Lung (tissue), 12 donors: ENCODE measurements around the gene KRTAP4-8. TPM values are rescaled to one million over a fixed set of nuclear protein-coding genes. Genes with fewer than 3 reads are reported as not detected.
A peak's percentile ranks its signal among the peaks of the same experiment; 100 is the strongest.
"Not testable (repeated sequence)": the region's sequence is repeated elsewhere in the genome, so short reads cannot be mapped to it uniquely, and the experiment has no call there.

Experiments used
- ATAC-seq: fragments of 200-7000 bp; cut with Tn5 transposase; one replicate; pipeline ENCODE4 v1.9.1; 2020; ENCODE audit warnings: moderate number of reproducible peaks; ENCODE audit not compliant: insufficient read depth, low FRiP score
- DNase-seq, 3 donors: peaks; one replicate each; pipeline ENCODE4 v3.0.0-alpha.2; 2013 to 2017
- H3K27ac ChIP-seq, 2 donors: one replicate each; pipeline ENCODE4 v1.5.1; 2013; ENCODE audit warnings: mild to moderate bottlenecking in 2 of 2, moderate library complexity in 2 of 2, control low read depth in 1 of 2, inconsistent platforms in 1 of 2, low read depth in 1 of 2, low read length in 1 of 2
- H3K27me3 ChIP-seq, 3 donors: one replicate each; pipeline ENCODE4 v1.5.1; 2013; ENCODE audit warnings: low read length in 2 of 3; ENCODE audit not compliant: control insufficient read depth in 3 of 3, insufficient read depth in 3 of 3
- H3K36me3 ChIP-seq, 4 donors: one replicate each; pipeline ENCODE4 v1.5.1; 2013; ENCODE audit warnings: low read length in 4 of 4, mild to moderate bottlenecking in 1 of 4, moderate library complexity in 1 of 4; ENCODE audit not compliant: control insufficient read depth in 4 of 4, insufficient read depth in 4 of 4
- H3K4me1 ChIP-seq, 5 donors: one replicate each; pipeline ENCODE4 v1.5.1; 2013; ENCODE audit warnings: low read length in 5 of 5, mild to moderate bottlenecking in 2 of 5, moderate library complexity in 1 of 5; ENCODE audit not compliant: control insufficient read depth in 5 of 5, insufficient read depth in 5 of 5
- H3K4me3 ChIP-seq: one replicate; pipeline ENCODE4 v1.5.1; 2013; ENCODE audit warnings: mild to moderate bottlenecking, control low read depth, moderate library complexity
- H3K9ac ChIP-seq, 2 donors: one replicate each; pipeline ENCODE4 v1.5.1; 2013; ENCODE audit warnings: low read length in 2 of 2, control low read depth in 1 of 2; ENCODE audit not compliant: insufficient read depth in 1 of 2
- H3K9me3 ChIP-seq, 4 donors: one replicate each; pipeline ENCODE4 v1.5.1; 2013; ENCODE audit warnings: low read length in 3 of 4, mild to moderate bottlenecking in 1 of 4, moderate library complexity in 1 of 4; ENCODE audit not compliant: control insufficient read depth in 4 of 4, insufficient read depth in 3 of 4
- WGBS, 2 donors: extraction: QIAGEN DNeasy Blood & Tissue Kit; methylation state at CpG; one replicate each; pipeline ENCODE4 v1.1.7; 2013; 5-methylcytosine and 5-hydroxymethylcytosine counted together
- polyA plus RNA-seq, 2 donors: library from polyadenylated mRNA; stranded (reverse); fragments of 200-250 nt; gene quantifications; one replicate each; pipeline ENCODE4 v1.2.1, GENCODE V29; 2013
- total RNA-seq, 2 donors: library from RNA; depleted of rRNA in 1 of 2; stranded (reverse); fragments of >200 nt in 1 of 2; gene quantifications; one replicate each; pipeline ENCODE4 v1.2.1, GENCODE V29; 2014 to 2021
- TF ChIP-seq, protein P1 (sequence below): IDR thresholded peaks from 2 replicates; pipeline ENCODE4 v1.5.1; 2012; ENCODE audit warnings: mild to moderate bottlenecking; ENCODE audit errors: control extremely low read depth, extremely low read depth
- donor health status: control.
- donor health status: control.
- donor health status: Bipolar disorder and iron deficiency.
- donor health status: healthy.
- donor health status: DM: yes; HTN: yes; CAD: no.

KRTAP4-8 gene
- total and polyA plus RNA-seq, 4 donors, result not detected

DNA sequence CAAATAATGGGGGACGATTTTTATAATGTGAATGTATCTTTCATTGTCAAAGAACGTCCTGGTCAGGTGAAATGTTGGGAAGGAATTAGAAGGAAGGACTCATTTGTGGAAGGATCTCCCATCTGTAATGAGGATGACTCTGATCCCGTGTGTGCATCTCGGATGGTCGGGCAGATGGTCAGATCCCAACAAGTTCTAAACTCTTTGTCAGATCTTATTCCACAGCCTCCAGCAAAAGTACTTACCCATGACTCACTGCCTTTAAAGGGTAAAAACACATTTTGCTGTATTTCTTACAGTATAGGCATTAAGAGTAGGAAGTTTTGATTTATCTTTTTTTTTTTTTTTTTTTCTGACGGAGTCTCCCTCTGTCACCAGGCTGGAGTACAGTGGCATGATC lies 539 bp upstream of the KRTAP4-8 start:
- DNase-seq, result no peak
- no peaks in the 10 kb centered on the region for H3K9me3 ChIP-seq
- H3K36me3 ChIP-seq, result no peaks in the 10 kb centered on the region
- H3K27me3 ChIP-seq, result no peaks in the 10 kb centered on the region
- H3K9ac ChIP-seq, result no peak overlapping the region
- no peaks in the 10 kb centered on the region for H3K4me1 ChIP-seq
- TF ChIP-seq, protein P1, sequence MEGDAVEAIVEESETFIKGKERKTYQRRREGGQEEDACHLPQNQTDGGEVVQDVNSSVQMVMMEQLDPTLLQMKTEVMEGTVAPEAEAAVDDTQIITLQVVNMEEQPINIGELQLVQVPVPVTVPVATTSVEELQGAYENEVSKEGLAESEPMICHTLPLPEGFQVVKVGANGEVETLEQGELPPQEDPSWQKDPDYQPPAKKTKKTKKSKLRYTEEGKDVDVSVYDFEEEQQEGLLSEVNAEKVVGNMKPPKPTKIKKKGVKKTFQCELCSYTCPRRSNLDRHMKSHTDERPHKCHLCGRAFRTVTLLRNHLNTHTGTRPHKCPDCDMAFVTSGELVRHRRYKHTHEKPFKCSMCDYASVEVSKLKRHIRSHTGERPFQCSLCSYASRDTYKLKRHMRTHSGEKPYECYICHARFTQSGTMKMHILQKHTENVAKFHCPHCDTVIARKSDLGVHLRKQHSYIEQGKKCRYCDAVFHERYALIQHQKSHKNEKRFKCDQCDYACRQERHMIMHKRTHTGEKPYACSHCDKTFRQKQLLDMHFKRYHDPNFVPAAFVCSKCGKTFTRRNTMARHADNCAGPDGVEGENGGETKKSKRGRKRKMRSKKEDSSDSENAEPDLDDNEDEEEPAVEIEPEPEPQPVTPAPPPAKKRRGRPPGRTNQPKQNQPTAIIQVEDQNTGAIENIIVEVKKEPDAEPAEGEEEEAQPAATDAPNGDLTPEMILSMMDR, result no peak
- H3K27ac ChIP-seq, result no peak overlapping the region
- 79 to 93% methylated on average over 6 of the region's 6 CpGs for WGBS, 2 donors
- H3K4me3 ChIP-seq, result no peak overlapping the region
- no peak for ATAC-seq

DNA sequence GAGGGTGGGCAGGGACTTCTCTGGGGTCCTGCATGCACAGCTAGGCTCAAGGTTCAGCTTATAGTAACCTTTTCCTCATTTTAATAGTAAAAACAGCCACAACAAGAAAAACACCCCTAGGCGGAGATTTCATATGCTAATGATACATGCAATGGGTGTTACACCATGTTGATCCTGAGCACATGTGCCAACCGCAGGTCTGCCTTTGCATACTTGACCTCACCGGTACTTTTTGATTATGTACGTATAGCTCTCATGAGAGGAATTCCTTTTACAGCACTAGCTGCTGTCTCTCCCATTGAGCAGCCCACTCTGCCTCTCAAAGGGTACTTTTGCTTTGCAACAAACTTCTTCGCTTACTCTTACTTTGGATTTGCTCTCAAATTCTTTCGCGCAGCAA lies 1.9 kb downstream of the KRTAP4-8 start:
- ATAC-seq (no peak), DNase-seq (peak; percentile 28 to 45 (median 40))
- no peak overlapping the region for H3K27ac ChIP-seq
- H3K9ac ChIP-seq, result no peak overlapping the region
- H3K4me1 ChIP-seq, result no peaks in the 10 kb centered on the region
- H3K4me3 ChIP-seq, result no peak overlapping the region
- TF ChIP-seq, protein P1, result no peak
- 70 to 83% methylated on average over 7 of the region's 7 CpGs for whole genome bisulfite sequencing, 2 donors
- H3K9me3 ChIP-seq, result no peaks in the 10 kb centered on the region
- no peaks in the 10 kb centered on the region for H3K27me3 ChIP-seq
- H3K36me3 ChIP-seq, result no peaks in the 10 kb centered on the region

DNA sequence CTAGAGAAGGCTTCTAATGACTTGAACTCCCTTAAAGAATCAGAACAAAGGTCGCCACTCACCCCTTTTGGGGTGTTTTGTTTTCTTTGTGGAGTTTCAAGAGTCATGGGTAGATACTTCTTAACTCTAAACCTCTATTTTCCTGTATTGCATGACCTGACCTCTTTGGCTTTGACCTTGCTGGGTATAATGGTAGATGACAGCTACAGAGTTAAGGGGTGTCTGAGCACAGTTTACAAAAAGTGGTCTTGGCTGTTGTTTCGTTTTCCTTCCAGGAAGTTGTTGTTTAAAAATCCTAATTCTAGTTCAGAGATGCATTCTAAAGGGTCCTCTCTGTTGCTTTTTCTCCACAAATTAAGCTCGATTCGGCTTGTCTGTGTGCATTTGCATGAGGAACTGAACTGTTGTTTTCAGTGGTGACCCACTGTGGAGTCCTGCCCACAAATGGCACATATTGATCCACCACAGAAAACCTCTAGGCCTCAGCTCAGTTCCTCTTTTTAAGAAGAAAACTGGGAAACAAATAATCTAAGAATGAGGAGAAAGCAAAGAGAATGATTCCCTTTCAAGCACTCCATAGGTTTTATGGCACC lies 9.1 kb downstream of the KRTAP4-8 start:
- not testable (repeated sequence) for H3K9ac ChIP-seq, H3K9me3 ChIP-seq, H3K4me1 ChIP-seq, DNase-seq, ATAC-seq, H3K36me3 ChIP-seq, H3K27me3 ChIP-seq, H3K4me3 ChIP-seq, H3K27ac ChIP-seq
- whole genome bisulfite sequencing, 2 donors, result 43 to 63% methylated on average over 4 of the region's 4 CpGs

DNA sequence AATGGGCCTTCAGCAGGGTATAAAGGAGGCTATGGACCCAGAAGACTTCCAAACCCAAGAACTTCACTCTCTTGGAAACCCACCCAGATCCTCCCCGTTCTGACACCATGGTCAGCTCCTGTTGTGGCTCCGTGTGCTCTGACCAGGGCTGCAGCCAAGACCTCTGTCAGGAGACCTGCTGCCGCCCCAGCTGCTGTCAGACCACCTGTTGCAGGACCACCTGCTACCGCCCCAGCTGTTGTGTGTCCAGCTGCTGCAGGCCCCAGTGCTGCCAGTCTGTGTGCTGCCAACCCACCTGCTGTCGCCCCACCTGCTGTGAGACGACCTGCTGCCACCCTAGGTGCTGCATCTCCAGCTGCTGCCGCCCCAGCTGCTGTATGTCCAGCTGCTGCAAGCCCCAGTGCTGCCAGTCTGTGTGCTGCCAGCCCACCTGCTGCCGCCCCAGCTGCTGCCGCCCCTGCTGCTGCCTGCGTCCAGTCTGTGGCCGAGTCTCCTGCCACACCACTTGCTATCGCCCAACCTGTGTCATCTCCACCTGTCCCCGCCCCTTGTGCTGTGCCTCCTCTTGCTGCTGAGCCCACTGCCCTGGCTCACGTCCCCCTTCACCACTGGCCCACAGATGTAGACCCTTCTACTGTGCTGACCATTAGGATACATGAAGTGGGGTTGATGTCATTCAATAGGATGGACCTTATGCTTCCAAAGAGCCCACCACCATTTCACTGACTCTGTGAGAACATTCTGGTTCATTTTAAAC lies 13.7 kb downstream of the KRTAP4-8 start, which contains the start of gene KRTAP4-7:
KRTAP4-7 (plus strand) TSS at position 51 of the 757 bp plus-strand sequence; CDS start at position 108, 57 bp downstream.
- not testable (repeated sequence) for H3K27ac ChIP-seq, H3K36me3 ChIP-seq, DNase-seq, H3K9me3 ChIP-seq, H3K4me3 ChIP-seq, H3K27me3 ChIP-seq, ATAC-seq, H3K9ac ChIP-seq, H3K4me1 ChIP-seq
- 82 to 93% methylated on average over 14 of the region's 14 CpGs for WGBS, 2 donors

DNA sequence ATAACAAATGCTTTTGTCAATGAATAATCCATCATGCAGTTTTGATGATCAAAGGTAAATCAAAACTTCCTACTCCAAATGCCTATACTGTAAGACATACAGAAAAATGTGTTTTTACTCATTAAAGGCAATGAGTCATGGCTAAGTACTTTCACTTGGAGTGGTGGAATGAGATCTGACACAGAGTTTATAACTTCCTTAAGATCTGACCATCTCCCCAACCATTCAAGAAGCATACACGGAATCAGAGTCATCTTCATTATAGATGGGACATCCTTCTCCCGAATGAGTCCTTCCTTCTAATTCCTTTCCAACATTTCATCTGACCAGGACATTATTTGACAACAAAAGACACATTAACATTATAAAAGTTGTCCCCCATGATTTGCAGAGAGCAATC lies 14.5 kb downstream of the KRTAP4-8 start:
- not testable (repeated sequence) for H3K27me3 ChIP-seq, H3K36me3 ChIP-seq, H3K4me3 ChIP-seq, H3K9ac ChIP-seq, H3K27ac ChIP-seq, H3K4me1 ChIP-seq, DNase-seq, H3K9me3 ChIP-seq, ATAC-seq
- WGBS, 2 donors, result 69 to 71% methylated on average over 2 of the region's 2 CpGs
